ENCODE results near the gene RABEP2.

GRCh38 chr16:28923652-28924398, 1.2 kb downstream of the RABEP2 start:
- TF ChIP-seq CTCF (conservative IDR thresholded peaks at IDR 0.05; ENCODE audit: low read depth, low read length): no peak
- no peak for TF ChIP-seq EZH2 (IDR thresholded peaks at IDR 0.05; ENCODE audit: borderline replicate concordance, low read depth, low read length, poor library complexity, severe bottlenecking)
